Mesenchymal stem cell (in vitro differentiated cells and primary cell): ENCODE results near the gene EDEM1.

Experiments
- DNase-seq: peaks from one replicate; pipeline ENCODE4 v3.0.0-alpha.2; 2013
- H2AFZ ChIP-seq: one replicate; pipeline ENCODE4 v1.6.1; 2013; ENCODE audit warnings: low read depth, mild to moderate bottlenecking, control low read depth, inconsistent platforms, low read length, moderate library complexity
- H2AK5ac ChIP-seq: 2 replicates; pipeline ENCODE4 v1.6.1; 2013; ENCODE audit warnings: low read length, moderate library complexity, mild to moderate bottlenecking, inconsistent platforms; ENCODE audit not compliant: severe bottlenecking
- H2BK120ac ChIP-seq: one replicate; pipeline ENCODE4 v1.6.1; 2013; ENCODE audit warnings: low read depth, mild to moderate bottlenecking, inconsistent platforms, low read length, moderate library complexity
- H2BK12ac ChIP-seq, 2 experiments: one replicate each; pipeline ENCODE4 v1.6.1; 2013; ENCODE audit warnings: inconsistent platforms in 2 of 2, low read length in 2 of 2, mild to moderate bottlenecking in 2 of 2, moderate library complexity in 2 of 2, control low read depth in 1 of 2
- H2BK15ac ChIP-seq: one replicate; pipeline ENCODE4 v1.6.1; 2013; ENCODE audit warnings: mild to moderate bottlenecking, low read depth, inconsistent platforms; ENCODE audit not compliant: poor library complexity, severe bottlenecking
- H2BK5ac ChIP-seq: 2 replicates; pipeline ENCODE4 v1.6.1; 2013; ENCODE audit warnings: low read depth, mild to moderate bottlenecking, low read length, control low read depth, inconsistent platforms; ENCODE audit not compliant: poor library complexity, severe bottlenecking
- H3K14ac ChIP-seq, 2 experiments: one replicate each; pipeline ENCODE4 v1.6.1; 2013; ENCODE audit warnings: inconsistent platforms in 2 of 2, low read length in 2 of 2, control low read depth in 1 of 2, mild to moderate bottlenecking in 1 of 2, moderate library complexity in 1 of 2
- H3K18ac ChIP-seq, 2 experiments: one replicate each; pipeline ENCODE4 v1.6.1; 2013; ENCODE audit warnings: inconsistent platforms in 2 of 2, low read length in 2 of 2, control low read depth in 1 of 2, low read depth in 1 of 2, mild to moderate bottlenecking in 1 of 2
- H3K23ac ChIP-seq, 2 experiments: one replicate each; pipeline ENCODE4 v1.6.1; 2013; ENCODE audit warnings: inconsistent platforms in 2 of 2, low read length in 2 of 2, mild to moderate bottlenecking in 2 of 2, moderate library complexity in 2 of 2, control low read depth in 1 of 2
- H3K27ac ChIP-seq: 2 replicates; pipeline ENCODE4 v1.5.1; 2013; ENCODE audit warnings: mild to moderate bottlenecking, moderate library complexity, low read length, control low read depth, inconsistent platforms; ENCODE audit not compliant: poor library complexity, severe bottlenecking
- H3K27me3 ChIP-seq, 2 experiments: 2 replicates each; pipeline versions ENCODE4 v1.6.1 to v1.7.0; 2013; ENCODE audit warnings: low read length in 2 of 2, mild to moderate bottlenecking in 2 of 2, moderate library complexity in 2 of 2, control low read depth in 1 of 2, inconsistent platforms in 1 of 2; ENCODE audit not compliant: control insufficient read depth in 1 of 2, insufficient read depth in 1 of 2
- H3K36me3 ChIP-seq, 2 experiments: 2 replicates each; pipeline versions ENCODE4 v1.6.1 to v1.7.0; 2013; ENCODE audit warnings: low read length in 2 of 2, control low read depth in 1 of 2, inconsistent platforms in 1 of 2, low read depth in 1 of 2, mild to moderate bottlenecking in 1 of 2; ENCODE audit not compliant: insufficient read depth in 2 of 2, control insufficient read depth in 1 of 2
- H3K4ac ChIP-seq, 2 experiments: one replicate each; pipeline ENCODE4 v1.6.1; 2013; ENCODE audit warnings: inconsistent platforms in 2 of 2, low read length in 2 of 2, mild to moderate bottlenecking in 2 of 2, moderate library complexity in 2 of 2, control low read depth in 1 of 2, low read depth in 1 of 2
- H3K4me1 ChIP-seq: 2 replicates; pipeline ENCODE4 v1.6.1; 2013; ENCODE audit warnings: low read depth, low read length, control low read depth; ENCODE audit not compliant: control insufficient read depth, insufficient read depth
- H3K4me2 ChIP-seq: 2 replicates; pipeline ENCODE4 v1.6.1; 2013; ENCODE audit warnings: low read length, mild to moderate bottlenecking, inconsistent platforms; ENCODE audit not compliant: poor library complexity, severe bottlenecking
- H3K4me3 ChIP-seq, 2 experiments: 2 replicates each; pipeline versions ENCODE4 v1.5.1 to v1.7.0; 2013; ENCODE audit warnings: low read length in 2 of 2, mild to moderate bottlenecking in 2 of 2, control low read depth in 1 of 2, low read depth in 1 of 2; ENCODE audit not compliant: insufficient read depth in 1 of 2
- H3K79me1 ChIP-seq: replicated peaks from 2 replicates; pipeline ENCODE4 v1.6.1; 2013; ENCODE audit warnings: mild to moderate bottlenecking, control low read depth, low read length, inconsistent platforms; ENCODE audit not compliant: poor library complexity, severe bottlenecking
- H3K9ac ChIP-seq: 2 replicates; pipeline ENCODE4 v1.7.0; 2013; ENCODE audit warnings: mild to moderate bottlenecking, low read length, moderate library complexity
- H3K9me3 ChIP-seq: 2 replicates; pipeline ENCODE4 v1.7.0; 2013; ENCODE audit warnings: mild to moderate bottlenecking, low read length; ENCODE audit not compliant: control insufficient read depth
- H4K8ac ChIP-seq: one replicate; pipeline ENCODE4 v1.6.1; 2013; ENCODE audit warnings: inconsistent platforms, mild to moderate bottlenecking, low read length, moderate library complexity
- H4K91ac ChIP-seq: one replicate; pipeline ENCODE4 v1.6.1; 2013; ENCODE audit warnings: mild to moderate bottlenecking, low read length, inconsistent platforms
- WGBS: methylation state at CpG from one replicate; pipeline ENCODE4 v1.1.7; 2013; ENCODE audit warnings: mixed read lengths; 5-methylcytosine and 5-hydroxymethylcytosine counted together

The EDEM1 gene

DNA sequence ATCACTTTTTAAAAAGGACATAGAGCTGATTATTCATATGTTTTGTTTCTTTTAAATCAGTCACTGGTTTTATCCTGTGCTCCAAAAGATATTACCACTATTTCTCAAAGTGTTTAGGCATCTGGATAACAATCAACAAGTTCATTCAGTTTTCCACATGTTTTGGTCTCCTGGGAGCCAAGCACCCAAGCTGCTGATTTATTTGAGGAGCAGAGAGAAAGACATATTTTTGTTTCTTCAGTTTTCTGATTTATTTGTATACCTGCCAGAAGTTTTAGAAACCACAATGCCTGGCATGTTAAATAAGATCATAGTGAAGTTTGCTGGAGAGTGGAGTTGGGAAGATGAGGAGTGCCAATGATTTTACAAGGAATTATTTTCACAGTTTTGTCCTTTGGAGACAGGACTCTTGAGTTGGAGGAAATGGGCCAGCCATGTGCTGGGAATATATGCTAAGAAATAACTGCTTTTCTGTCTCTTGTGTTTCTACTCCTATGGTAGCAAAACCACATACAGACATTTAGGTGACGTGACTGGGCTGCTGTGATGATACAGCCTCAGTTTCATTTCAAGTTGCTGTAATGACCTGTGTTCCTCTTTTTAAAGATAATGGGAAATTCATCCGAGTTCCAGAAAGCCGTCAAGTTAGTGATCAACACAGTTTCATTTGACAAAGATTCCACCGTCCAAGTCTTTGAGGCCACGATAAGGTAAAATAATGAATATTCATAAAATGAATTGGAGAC is 11.7 kb downstream of the EDEM1 start:
- Histone ChIP-seq H3K9me3 (no peaks in the 10 kb centered on the region), H2BK5ac (no peak overlapping the region), H3K36me3 (peaks cover 11 to 50% of the 10 kb centered on the region in 2 experiments), H2BK12ac (no peak overlapping the region), H3K27ac (no peak overlapping the region), H3K27me3 (no peaks in the 10 kb centered on the region), H2AK5ac (no peak overlapping the region), H3K4ac (no peak overlapping the region), H2AFZ (no peak overlapping the region), H4K91ac (no peak overlapping the region), H2BK15ac (no peak overlapping the region), H3K4me3 (no peak overlapping the region), H3K9ac (no peak overlapping the region), H3K79me1 (peaks cover 17% of the 10 kb centered on the region), H3K4me1 (peaks cover 5% of the 10 kb centered on the region), H3K14ac (no peak overlapping the region), H3K23ac (no peak overlapping the region), H3K18ac (no peak overlapping the region), H3K4me2 (no peak overlapping the region), H4K8ac (no peak overlapping the region), H2BK120ac (no peak overlapping the region)
- 97% methylated on average over 4 of the region's 5 CpGs for WGBS
- DNase-seq, result no peak

DNA sequence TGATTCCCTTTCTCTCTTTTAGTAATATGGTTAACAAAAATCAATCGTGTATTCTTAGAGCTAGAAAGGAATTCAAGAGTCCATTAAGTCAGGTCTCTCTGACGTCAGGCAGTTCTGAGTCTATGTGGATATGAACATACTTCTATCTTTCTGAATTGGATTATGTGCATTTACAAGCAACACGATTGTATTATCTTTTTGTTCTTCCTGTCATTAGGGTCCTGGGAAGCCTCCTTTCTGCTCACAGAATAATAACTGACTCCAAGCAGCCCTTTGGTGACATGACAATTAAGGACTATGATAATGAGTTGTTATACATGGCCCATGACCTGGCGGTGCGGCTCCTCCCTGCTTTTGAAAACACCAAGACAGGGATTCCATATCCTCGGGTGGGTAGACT is 14.0 kb downstream of the EDEM1 start:
- H3K9me3 ChIP-seq, result no peaks in the 10 kb centered on the region
- no peak overlapping the region for H2AFZ ChIP-seq
- no peak overlapping the region for H2BK5ac ChIP-seq
- peaks cover 22% of the 10 kb centered on the region for H3K79me1 ChIP-seq
- H2BK12ac ChIP-seq, result no peak overlapping the region
- WGBS, result 97% methylated on average over 4 of the region's 6 CpGs
- no peaks in the 10 kb centered on the region for H3K27me3 ChIP-seq
- H3K4me3 ChIP-seq, result no peak overlapping the region
- H3K14ac ChIP-seq, result no peak overlapping the region
- H3K4me2 ChIP-seq, result no peak overlapping the region
- no peak overlapping the region for H2BK120ac ChIP-seq
- no peak overlapping the region for H3K18ac ChIP-seq
- no peak overlapping the region for H3K4ac ChIP-seq
- DNase-seq, result no peak
- H3K9ac ChIP-seq, result no peak overlapping the region
- no peak overlapping the region for H3K27ac ChIP-seq
- H3K4me1 ChIP-seq, result peaks cover 3% of the 10 kb centered on the region
- H3K36me3 ChIP-seq, result peaks cover 24 to 67% of the 10 kb centered on the region in 2 experiments
- no peak overlapping the region for H4K8ac ChIP-seq
- no peak overlapping the region for H2AK5ac ChIP-seq
- peak overlapping the region; percentile 21 for H2BK15ac ChIP-seq
- no peak overlapping the region for H3K23ac ChIP-seq
- H4K91ac ChIP-seq, result no peak overlapping the region

DNA sequence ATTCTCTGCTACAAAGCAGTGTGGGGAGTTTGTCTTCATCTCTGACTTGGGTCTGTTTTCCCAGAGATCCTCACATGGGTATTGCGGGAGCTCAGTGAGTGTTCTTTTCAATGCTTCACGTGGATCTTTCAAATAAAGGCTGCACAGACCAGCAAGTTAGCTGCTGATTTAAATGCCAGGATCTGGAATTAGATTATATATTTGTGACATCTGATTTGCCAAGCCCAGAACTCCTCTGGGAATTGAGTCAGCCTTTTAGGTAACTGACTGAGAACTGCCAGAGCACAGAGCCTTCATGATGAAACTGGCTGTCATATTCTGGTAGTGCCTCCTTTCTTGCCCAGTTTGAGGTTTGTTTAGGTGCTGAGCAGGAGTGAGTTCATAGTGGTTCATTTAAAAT is 14.7 kb downstream of the EDEM1 start:
- no peak overlapping the region for H3K4ac ChIP-seq
- H3K14ac ChIP-seq, result no peak overlapping the region
- H4K8ac ChIP-seq, result no peak overlapping the region
- peak overlapping the region; percentile 51 for H3K9ac ChIP-seq
- no peaks in the 10 kb centered on the region for H3K27me3 ChIP-seq
- H3K79me1 ChIP-seq, result peaks cover 26% of the 10 kb centered on the region
- 94% methylated on average over 2 of the region's 2 CpGs for WGBS
- H3K27ac ChIP-seq, result no peak overlapping the region
- no peaks in the 10 kb centered on the region for H3K9me3 ChIP-seq
- H3K4me3 ChIP-seq, result no peak overlapping the region
- no peak overlapping the region for H3K4me2 ChIP-seq
- H4K91ac ChIP-seq, result no peak overlapping the region
- H3K4me1 ChIP-seq, result peaks cover 2% of the 10 kb centered on the region
- no peak overlapping the region for H2BK5ac ChIP-seq
- H2BK15ac ChIP-seq, result no peak overlapping the region
- H2BK120ac ChIP-seq, result no peak overlapping the region
- no peak overlapping the region for H3K23ac ChIP-seq
- H3K36me3 ChIP-seq, result peaks cover 27 to 74% of the 10 kb centered on the region in 2 experiments
- no peak overlapping the region for H2BK12ac ChIP-seq
- H2AK5ac ChIP-seq, result no peak overlapping the region
- no peak overlapping the region for H3K18ac ChIP-seq
- DNase-seq, result no peak
- H2AFZ ChIP-seq, result no peak overlapping the region

DNA sequence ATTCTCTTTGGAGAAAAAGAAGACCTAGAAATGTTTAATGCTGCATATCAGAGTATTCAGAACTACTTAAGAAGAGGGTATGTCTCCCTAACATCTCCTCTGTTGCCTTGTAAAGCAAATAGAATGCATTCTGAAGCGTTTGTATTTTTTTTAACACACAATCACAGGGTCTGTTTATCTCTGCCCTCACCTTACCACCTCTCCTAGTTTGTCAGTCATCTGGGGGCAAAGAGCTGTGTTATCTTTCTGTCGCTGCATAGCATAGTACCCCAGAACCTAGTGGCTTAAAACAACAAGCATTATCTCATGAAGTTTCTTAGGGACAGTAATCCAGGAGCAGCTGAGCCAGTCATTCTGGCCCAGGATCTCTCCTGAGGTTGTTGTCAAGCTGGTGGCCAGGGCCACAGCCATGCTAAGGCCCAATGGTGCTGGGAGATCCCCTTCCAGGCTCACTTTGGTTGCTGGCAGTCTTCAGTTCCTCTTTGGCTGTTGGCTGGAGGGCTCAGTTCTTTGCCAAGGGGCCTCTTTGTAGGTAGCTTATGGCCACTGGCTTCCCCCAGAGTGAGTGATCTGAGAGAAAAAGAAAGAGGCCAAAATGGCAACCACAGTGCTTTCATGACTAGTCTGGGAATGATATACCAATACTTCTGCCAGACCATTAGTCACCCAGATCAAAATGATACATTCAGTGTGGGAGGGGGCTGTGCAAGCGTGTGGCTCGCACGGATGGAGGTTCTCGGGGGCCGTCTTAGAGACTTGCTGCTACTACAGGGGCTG is 17.8 kb downstream of the EDEM1 start:
- Histone ChIP-seq H3K4me2 (no peak overlapping the region), H4K8ac (no peak overlapping the region), H3K4me1 (peaks cover 2% of the 10 kb centered on the region), H3K9me3 (no peaks in the 10 kb centered on the region), H3K18ac (no peak overlapping the region), H3K14ac (no peak overlapping the region), H2AK5ac (no peak overlapping the region), H3K9ac (peak overlapping the region; percentile 13), H3K4me3 (peak overlapping the region in 1 of 2 experiments; percentile 1), H3K23ac (no peak overlapping the region), H3K27me3 (no peaks in the 10 kb centered on the region), H2BK120ac (no peak overlapping the region), H3K36me3 (peaks cover 41 to 93% of the 10 kb centered on the region in 2 experiments), H2BK15ac (no peak overlapping the region), H3K4ac (no peak overlapping the region), H2BK12ac (no peak overlapping the region), H2BK5ac (no peak overlapping the region), H3K27ac (no peak overlapping the region), H3K79me1 (peaks cover 38% of the 10 kb centered on the region), H4K91ac (no peak overlapping the region), H2AFZ (no peak overlapping the region)
- 96% methylated on average over 7 of the region's 7 CpGs for WGBS
- no peak for DNase-seq
